Gastrocnemius medialis (tissue), 4 donors: ENCODE results near the gene HIPK2. TPM values are rescaled to one million over a fixed set of nuclear protein-coding genes. Genes with fewer than 3 reads are reported as not detected.
A peak's percentile ranks its signal among the peaks of the same experiment; 100 is the strongest.

Source experiments
- ATAC-seq, 2 donors: fragments of 150-250 bp; one replicate each; pipeline ENCODE4 v1.9.1; 2016
- DNase-seq, 2 donors: peaks; one replicate each; pipeline ENCODE4 v3.0.0-alpha.2; 2019
- H3K27ac ChIP-seq, 4 donors: fragments of 200-600 bp; sonication (generic); 1 replicate in 1 of 4; 2 replicates in 3 of 4; pipeline ENCODE4 v1.5.1; 2016 to 2018; ENCODE audit warnings: mild to moderate bottlenecking in 2 of 4, moderate library complexity in 1 of 4
- H3K27me3 ChIP-seq, 3 donors: fragments of 200-600 bp; sonication (generic) in 2 of 3; 1 replicate in 1 of 3; 2 replicates in 2 of 3; pipeline versions ENCODE4 v1.5.1 to v1.6.0; 2016 to 2019; ENCODE audit warnings: mild to moderate bottlenecking in 1 of 3, moderate library complexity in 1 of 3
- H3K36me3 ChIP-seq, 2 donors: fragments of 200-600 bp; sonication (generic) in 1 of 2; one replicate each; pipeline ENCODE4 v1.5.1; 2017 to 2018
- H3K4me1 ChIP-seq, 2 donors: fragments of 200-600 bp; sonication (generic) in 1 of 2; one replicate each; pipeline ENCODE4 v1.5.1; 2016 to 2017; ENCODE audit warnings: mild to moderate bottlenecking in 2 of 2
- H3K4me3 ChIP-seq, 4 donors: fragments of 200-600 bp; sonication (generic) in 3 of 4; 1 replicate in 1 of 4; 2 replicates in 3 of 4; pipeline ENCODE4 v1.5.1; 2016 to 2019; ENCODE audit warnings: mild to moderate bottlenecking in 2 of 4
- H3K9me3 ChIP-seq, 3 donors: fragments of 200-600 bp; sonication (generic) in 2 of 3; 1 replicate in 1 of 3; 2 replicates in 2 of 3; pipeline ENCODE4 v1.5.1; 2016 to 2019
- CTCF ChIP-seq, 5 experiments: fragments of 450-650 bp in 3 of 5; fragments of 200-600 bp in 2 of 5; sonication (generic) in 2 of 5; IDR thresholded peaks in 4 of 5; conservative IDR thresholded peaks in 1 of 5; 1 replicate in 4 of 5; 2 replicates in 1 of 5; pipeline ENCODE4 v1.5.1; 2016 to 2019; ENCODE audit warnings: antibody characterized with exemption in 5 of 5, mild to moderate bottlenecking in 3 of 5, moderate library complexity in 3 of 5
- POLR2A ChIP-seq, 2 donors: fragments of 450-650 bp; IDR thresholded peaks; one replicate each; pipeline ENCODE4 v1.6.1; 2017; ENCODE audit warnings: antibody characterized with exemption in 2 of 2, mild to moderate bottlenecking in 2 of 2, moderate library complexity in 2 of 2
- in situ Hi-C, 4 donors: fragments of 200-750 bp; cut with MboI; loops; one replicate each; pipeline versions ENCODE4 v1.15.0 to v1.8.0; 2017; ENCODE audit warnings: low sequenced_read_pairs in 4 of 4
- intact Hi-C: fragments of 100-400 bp; cut with DNase I; formaldehyde crosslinking; loops from one replicate; pipeline ENCODE4 v1.15.1; 2023; ENCODE audit warnings: low total_unique reads
- total RNA-seq, 4 donors: library from RNA; depleted of rRNA; stranded (reverse); fragments of >200 nt; gene quantifications; one replicate each; pipeline versions ENCODE4 v1.1.0 to v1.2.3, GENCODE V29; 2016

Gene HIPK2
- total RNA-seq, 4 donors from 2014 or later: 30.5 to 77.4 (median 58.9) TPM

- no peaks in the 10 kb centered on the region for H3K9me3 ChIP-seq
- in situ Hi-C loops (loop anchor here in 1 of 4 donors (10.0 kb wide), 1 partner anchor 100 kb away; no protein-coding TSS in a partner anchor), intact Hi-C loops (no loop called here)
- DNase-seq: no peak
- no peak overlapping the region for H3K4me3 ChIP-seq
- no peak for ATAC-seq
- H3K27ac ChIP-seq: peak overlapping the region in 3 of 4 donors; percentile 64 to 72 (median 70)
- TF ChIP-seq POLR2A (IDR thresholded peaks at IDR 0.05) (no peak), CTCF (IDR thresholded peaks at IDR 0.05 in 4 of 5, conservative IDR thresholded peaks at IDR 0.05 in 1 of 5) (no peak)
- no peaks in the 10 kb centered on the region for H3K27me3 ChIP-seq
- H3K36me3 ChIP-seq: no peaks in the 10 kb centered on the region
- peaks cover 29 to 31% of the 10 kb centered on the region in 2 donors for H3K4me1 ChIP-seq
Measured at GRCh38 chr7:139654276-139655181, 123.3 kb downstream of the HIPK2 start.

- DNase-seq (no peak), ATAC-seq (no peak)
- TF ChIP-seq POLR2A (IDR thresholded peaks at IDR 0.05) (no peak), CTCF (IDR thresholded peaks at IDR 0.05 in 4 of 5, conservative IDR thresholded peaks at IDR 0.05 in 1 of 5) (no peak)
- intact Hi-C loops: no loop called here
- H3K4me1 ChIP-seq: peaks cover 26% of the 10 kb centered on the region in 2 donors
- in situ Hi-C loops: loop anchor here in 1 of 4 donors (10.0 kb wide), 1 partner anchor 103 kb away; no protein-coding TSS in a partner anchor
- H3K27me3 ChIP-seq: no peaks in the 10 kb centered on the region
- no peak overlapping the region for H3K4me3 ChIP-seq
- no peaks in the 10 kb centered on the region for H3K9me3 ChIP-seq
- H3K36me3 ChIP-seq: no peaks in the 10 kb centered on the region
- H3K27ac ChIP-seq: peak overlapping the region; percentile 59 to 76 (median 71)
Measured at GRCh38 chr7:139651914-139652313, 125.9 kb downstream of the HIPK2 start.

GRCh38 chr7:139651308-139651707 is 126.5 kb downstream of the HIPK2 start:
- intact Hi-C loops (no loop called here), in situ Hi-C loops (loop anchor here in 1 of 4 donors (10.0 kb wide), 1 partner anchor 103 kb away; no protein-coding TSS in a partner anchor)
- Histone ChIP-seq H3K4me3 (no peak overlapping the region), H3K9me3 (no peaks in the 10 kb centered on the region), H3K27me3 (no peaks in the 10 kb centered on the region), H3K4me1 (peaks cover 29 to 31% of the 10 kb centered on the region in 2 donors), H3K36me3 (no peaks in the 10 kb centered on the region), H3K27ac (peak overlapping the region; percentile 59 to 76 (median 71))
- ATAC-seq (peak; percentile 47 to 50), DNase-seq (peak in 1 of 2 donors; percentile 45)
- TF ChIP-seq POLR2A (IDR thresholded peaks at IDR 0.05): no peak
- TF ChIP-seq CTCF (IDR thresholded peaks at IDR 0.05 in 4 of 5, conservative IDR thresholded peaks at IDR 0.05 in 1 of 5): no peak

- intact Hi-C loops: no loop called here
- no peak for ATAC-seq
- peak overlapping the region; percentile 59 to 76 (median 71) for H3K27ac ChIP-seq
- H3K4me1 ChIP-seq: peaks cover 32 to 36% of the 10 kb centered on the region in 2 donors
- no peak overlapping the region for H3K4me3 ChIP-seq
- H3K9me3 ChIP-seq: no peaks in the 10 kb centered on the region
- no peaks in the 10 kb centered on the region for H3K36me3 ChIP-seq
- no peaks in the 10 kb centered on the region for H3K27me3 ChIP-seq
- in situ Hi-C loops: loop anchor here in 1 of 4 donors (10.0 kb wide), 1 partner anchor 104 kb away; no protein-coding TSS in a partner anchor
- DNase-seq: no peak
- TF ChIP-seq POLR2A (IDR thresholded peaks at IDR 0.05): no peak
- TF ChIP-seq CTCF (IDR thresholded peaks at IDR 0.05 in 4 of 5, conservative IDR thresholded peaks at IDR 0.05 in 1 of 5): no peak
Measured at GRCh38 chr7:139650429-139651100, 127.2 kb downstream of the HIPK2 start.
